Bronchial epithelial cell (primary cell): ENCODE measurements around the gene PGM2. TPM values are rescaled to one million over a fixed set of nuclear protein-coding genes. Genes with fewer than 3 reads are reported as not detected.
"Not testable (repeated sequence)": the region's sequence is repeated elsewhere in the genome, so short reads cannot be mapped to it uniquely, and the experiment has no call there.

Experiments
- DNase-seq: peaks from one replicate; pipeline ENCODE4 v3.0.0-alpha.2; 2010; ENCODE audit warnings: low read depth
- FAIRE-seq: peaks from 2 replicates; lab custom pipeline; 2011; peaks lifted over from hg19 to GRCh38; lab: Jason Lieb, UNC
- H3K27me3 ChIP-seq: 2 replicates; pipeline ENCODE4 v1.5.1; 2011; ENCODE audit warnings: low read length; ENCODE audit not compliant: control insufficient read depth, insufficient read depth
- H3K36me3 ChIP-seq: 2 replicates; pipeline ENCODE4 v1.5.1; 2011; ENCODE audit warnings: low read length; ENCODE audit not compliant: control insufficient read depth, insufficient read depth
- H3K4me3 ChIP-seq: 2 replicates; pipeline ENCODE4 v1.5.1; 2011; ENCODE audit warnings: mild to moderate bottlenecking, low read depth, low read length, control low read depth
- CTCF ChIP-seq: IDR thresholded peaks from 2 replicates; pipeline ENCODE4 v1.5.1; 2011; ENCODE audit warnings: mild to moderate bottlenecking, moderate library complexity, low read length, control low read depth, inconsistent platforms; ENCODE audit not compliant: insufficient read depth, severe bottlenecking
- total RNA-seq: library from RNA; depleted of rRNA; stranded (reverse); fragments of >200 nt; gene quantifications from 2 replicates; pipeline ENCODE4 v1.2.1, GENCODE V29; 2014

PGM2 gene
- total RNA-seq, 1 donor from 2014 or later: 59.2 TPM

GRCh38 chr4:37821953-37822605 is 4.4 kb upstream of the PGM2 start:
- no peaks in the 10 kb centered on the region for H3K36me3 ChIP-seq
- no peaks in the 10 kb centered on the region for H3K27me3 ChIP-seq
- DNase-seq (peak; percentile 43), FAIRE-seq (no peak)
- TF ChIP-seq CTCF: no peak
- no peak overlapping the region for H3K4me3 ChIP-seq

DNA sequence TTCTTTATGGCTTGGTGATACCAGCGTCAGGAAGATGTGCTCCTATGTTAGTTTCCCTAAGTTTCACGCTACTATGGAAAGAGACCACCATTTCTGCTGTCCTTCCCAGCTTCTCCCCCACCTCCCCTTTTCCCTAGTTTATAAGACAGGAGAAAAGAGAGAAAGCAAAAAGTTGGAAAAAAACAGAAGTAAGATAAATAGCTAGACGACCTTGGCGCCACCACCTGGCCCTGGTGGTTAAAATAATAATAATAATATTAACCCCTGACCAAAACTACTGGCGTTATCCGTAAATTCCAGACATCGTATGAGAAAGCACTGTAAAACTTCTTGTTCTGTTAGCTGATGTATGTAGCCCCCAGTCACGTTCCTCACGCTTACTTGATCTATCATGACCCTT is 985 bp upstream of the PGM2 start:
- TF ChIP-seq CTCF: peak; percentile 2
- not testable (repeated sequence) for DNase-seq, H3K27me3 ChIP-seq, H3K36me3 ChIP-seq, FAIRE-seq
- peak overlapping the region; percentile 89 for H3K4me3 ChIP-seq

DNA sequence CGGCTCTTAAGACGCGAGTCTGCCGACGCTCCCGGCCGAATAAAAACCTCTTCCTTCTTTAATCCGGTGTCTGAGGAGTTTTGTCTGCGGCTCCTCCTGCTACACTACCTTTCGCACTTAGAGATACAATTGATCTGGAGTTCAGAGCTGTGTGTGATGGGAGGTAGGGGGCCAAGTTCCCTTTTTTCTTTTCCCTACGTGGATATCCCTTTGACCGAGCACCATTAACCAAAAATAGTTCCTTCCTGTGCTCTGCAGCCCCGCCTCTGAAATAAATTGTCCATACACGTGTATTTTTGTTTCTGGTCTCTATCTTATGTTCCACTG is 555 bp upstream of the PGM2 start:
- DNase-seq (no peak), FAIRE-seq (no peak)
- peaks cover 3% of the 10 kb centered on the region for H3K36me3 ChIP-seq
- no peak for TF ChIP-seq CTCF
- H3K4me3 ChIP-seq: peak overlapping the region; percentile 89
- no peaks in the 10 kb centered on the region for H3K27me3 ChIP-seq

- TF ChIP-seq CTCF: no peak
- DNase-seq (peak; percentile 87), FAIRE-seq (no peak)
- H3K4me3 ChIP-seq: peak overlapping the region; percentile 89
- H3K36me3 ChIP-seq: peaks cover 9% of the 10 kb centered on the region
- H3K27me3 ChIP-seq: no peaks in the 10 kb centered on the region
Observed at GRCh38 chr4:37827030-37827685, 672 bp downstream of the PGM2 start.

- DNase-seq (no peak), FAIRE-seq (no peak)
- H3K27me3 ChIP-seq: no peaks in the 10 kb centered on the region
- H3K36me3 ChIP-seq: peaks cover 10% of the 10 kb centered on the region
- H3K4me3 ChIP-seq: peak overlapping the region; percentile 89
- TF ChIP-seq CTCF: no peak
Observed at GRCh38 chr4:37827802-37828321, 1.4 kb downstream of the PGM2 start.
